ENCODE data around the gene AP4B1. TPM values are rescaled to one million over a fixed set of nuclear protein-coding genes. Genes with fewer than 3 reads are reported as not detected.
"Not testable (repeated sequence)": the region's sequence is repeated elsewhere in the genome, so short reads cannot be mapped to it uniquely, and the experiment has no call there.

The AP4B1 gene
- 14.9 TPM in 2 replicates for total RNA-seq (2014; rRNA removed; shearing (Covaris generic))

DNA sequence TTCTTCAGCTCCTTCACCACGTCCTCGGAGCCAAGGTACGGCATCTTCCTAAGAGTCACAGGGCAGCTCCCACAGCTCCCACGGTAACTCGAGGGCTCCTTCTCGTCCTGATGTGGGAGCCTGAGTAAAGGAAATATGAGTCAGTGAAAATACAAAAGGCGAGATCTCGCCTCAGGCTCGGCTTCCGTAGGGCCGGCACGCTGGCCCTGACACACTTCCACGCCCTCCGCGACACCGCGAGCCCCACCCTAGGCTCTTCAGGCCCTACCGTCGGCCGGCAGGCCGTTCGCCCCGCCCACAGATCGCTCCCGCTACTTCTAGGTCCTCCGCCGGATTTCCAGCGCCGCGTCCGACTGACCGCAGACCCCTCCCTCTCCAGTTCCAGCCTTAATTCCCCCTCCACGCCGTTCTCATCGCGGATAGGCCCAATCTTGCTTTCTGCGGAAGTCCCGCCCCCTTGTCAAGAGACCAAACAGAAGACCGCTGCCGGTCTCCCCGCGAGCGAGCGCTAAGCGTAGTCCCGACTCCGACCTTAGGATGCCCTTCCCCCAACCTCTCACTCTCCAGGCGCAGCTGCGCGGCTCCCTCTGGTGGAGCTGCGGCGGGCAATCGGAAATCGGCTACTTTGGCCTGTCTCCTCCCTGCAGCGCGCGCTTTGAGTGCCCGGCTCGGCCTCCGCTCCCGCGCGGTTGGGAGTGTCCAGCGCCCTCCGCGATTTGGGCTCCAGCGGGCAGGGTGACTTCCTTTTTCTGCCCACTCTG is at the start of gene AP4B1, which contains the start of gene DCLRE1B:
AP4B1 (minus strand) TSS at position 126 of the 761 bp plus-strand sequence; CDS start at position 44, 82 bp downstream.
DCLRE1B (plus strand) TSS at position 653 of the 761 bp plus-strand sequence. CDS start 261 bp downstream, outside the sequence.
- peaks cover 5% of the 10 kb centered on the region for H3K36me3 ChIP-seq (replicated peaks; ENCODE audit: control insufficient read depth, insufficient read depth, low read length)

DNA sequence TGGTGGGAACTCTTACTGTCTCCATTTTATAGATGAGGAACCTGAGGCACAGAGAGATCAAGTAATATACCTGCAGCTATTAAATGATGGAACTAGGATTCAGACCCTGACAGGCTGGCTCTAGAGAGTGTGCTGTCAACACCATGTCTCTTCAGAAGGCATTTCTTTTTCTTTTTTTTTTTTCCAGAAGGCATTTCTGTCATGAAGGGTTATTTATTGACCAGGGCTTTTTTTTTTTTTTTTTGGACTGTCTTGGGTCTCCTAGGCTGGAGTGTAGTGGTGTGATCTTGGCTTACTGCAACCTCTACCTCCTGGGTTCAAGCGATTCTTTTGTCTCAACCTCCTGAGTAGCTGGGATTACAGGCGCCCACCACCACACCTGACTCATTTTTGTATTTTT is 47.1 kb upstream of the AP4B1 start:
- no peaks in the 10 kb centered on the region for H3K27me3 ChIP-seq (ENCODE audit: control insufficient read depth, insufficient read depth, low read length)
- no peak overlapping the region for H3K4me3 ChIP-seq (ENCODE audit: insufficient read depth, low read depth, low read length)
- no peaks in the 10 kb centered on the region; the same call in none of the 2 replicates for H3K36me3 ChIP-seq (replicated peaks; ENCODE audit: control insufficient read depth, insufficient read depth, low read length)
- DNase-seq = no peak

More for the DNA sequence above, at the start of gene AP4B1, which contains the start of gene DCLRE1B:
- DNase-seq = peak; percentile 96
- Histone ChIP-seq H3K4me3 (ENCODE audit: insufficient read depth, low read depth, low read length) (peak within 1 kb of the TSS; percentile 97), H3K27me3 (ENCODE audit: control insufficient read depth, insufficient read depth, low read length) (no peaks in the 10 kb centered on the region)

DNA sequence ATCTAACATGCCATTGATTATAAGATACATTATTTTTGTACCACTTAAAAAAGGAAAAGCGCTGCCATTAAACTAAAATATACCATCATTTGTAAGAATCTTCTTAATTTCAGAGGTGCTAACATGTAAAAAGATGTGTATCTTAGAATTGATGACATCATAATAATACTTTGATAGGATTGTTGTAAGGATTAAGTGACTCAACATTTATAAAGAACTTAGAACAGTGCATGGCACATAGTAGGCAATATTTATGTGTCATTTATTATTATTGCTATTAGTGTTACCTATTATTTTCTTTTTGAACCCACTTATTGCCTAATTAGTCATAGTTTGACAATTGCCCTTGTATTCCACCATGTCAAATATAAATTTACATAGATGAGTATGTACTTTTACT is 46.3 kb upstream of the AP4B1 start:
- Histone ChIP-seq H3K27me3 (ENCODE audit: control insufficient read depth, insufficient read depth, low read length) (no peaks in the 10 kb centered on the region), H3K4me3 (ENCODE audit: insufficient read depth, low read depth, low read length) (no peak overlapping the region), H3K36me3 (replicated peaks; ENCODE audit: control insufficient read depth, insufficient read depth, low read length) (no peaks in the 10 kb centered on the region; the same call in none of the 2 replicates)
- DNase-seq = no peak

DNA sequence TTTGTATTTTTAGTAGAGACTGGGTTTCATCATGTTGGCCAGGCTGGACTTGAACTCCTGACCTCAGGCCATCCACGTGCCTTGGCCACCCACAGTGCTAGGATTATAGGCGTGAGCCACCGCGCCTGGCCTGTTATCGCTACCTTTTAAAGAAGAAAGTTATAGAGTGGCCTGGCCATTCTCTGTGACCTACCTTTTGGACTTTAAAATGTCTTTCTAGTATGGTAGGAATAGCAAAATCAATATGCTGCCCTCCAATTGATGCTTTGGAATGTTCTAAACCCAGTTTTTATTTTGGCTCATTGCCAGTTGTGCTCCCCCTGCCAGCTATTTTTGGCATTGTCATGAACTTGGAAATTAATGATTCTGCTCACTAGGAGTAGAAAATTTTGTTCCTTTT is 44.4 kb upstream of the AP4B1 start:
- no peaks in the 10 kb centered on the region for H3K36me3 ChIP-seq (replicated peaks; ENCODE audit: control insufficient read depth, insufficient read depth, low read length)
- no peak for DNase-seq
- H3K27me3 ChIP-seq (ENCODE audit: control insufficient read depth, insufficient read depth, low read length) = no peaks in the 10 kb centered on the region
- no peak overlapping the region for H3K4me3 ChIP-seq (ENCODE audit: insufficient read depth, low read depth, low read length)

DNA sequence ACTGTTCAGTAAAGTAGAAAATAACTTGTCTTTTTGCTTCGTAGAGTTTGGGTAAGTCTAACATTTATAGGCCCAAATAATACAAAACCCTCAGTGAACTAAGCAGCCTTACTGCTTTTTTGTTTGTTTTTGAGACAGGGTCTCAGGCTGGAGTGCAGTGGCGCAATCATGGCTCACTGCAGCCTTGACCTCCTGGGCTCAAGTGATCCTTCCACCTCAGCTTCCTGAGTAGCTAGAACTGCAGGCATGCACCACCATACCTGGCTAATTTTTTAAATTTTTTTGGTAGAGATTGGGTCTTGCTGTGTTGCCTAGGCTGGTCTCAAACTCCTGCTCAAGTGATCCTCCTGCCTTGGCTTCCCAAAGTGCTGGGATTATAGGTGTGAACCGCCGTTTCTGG is 43.6 kb upstream of the AP4B1 start:
- H3K4me3 ChIP-seq (ENCODE audit: insufficient read depth, low read depth, low read length); H3K36me3 ChIP-seq (replicated peaks; ENCODE audit: control insufficient read depth, insufficient read depth, low read length); H3K27me3 ChIP-seq (ENCODE audit: control insufficient read depth, insufficient read depth, low read length); DNase-seq: not testable (repeated sequence)

DNA sequence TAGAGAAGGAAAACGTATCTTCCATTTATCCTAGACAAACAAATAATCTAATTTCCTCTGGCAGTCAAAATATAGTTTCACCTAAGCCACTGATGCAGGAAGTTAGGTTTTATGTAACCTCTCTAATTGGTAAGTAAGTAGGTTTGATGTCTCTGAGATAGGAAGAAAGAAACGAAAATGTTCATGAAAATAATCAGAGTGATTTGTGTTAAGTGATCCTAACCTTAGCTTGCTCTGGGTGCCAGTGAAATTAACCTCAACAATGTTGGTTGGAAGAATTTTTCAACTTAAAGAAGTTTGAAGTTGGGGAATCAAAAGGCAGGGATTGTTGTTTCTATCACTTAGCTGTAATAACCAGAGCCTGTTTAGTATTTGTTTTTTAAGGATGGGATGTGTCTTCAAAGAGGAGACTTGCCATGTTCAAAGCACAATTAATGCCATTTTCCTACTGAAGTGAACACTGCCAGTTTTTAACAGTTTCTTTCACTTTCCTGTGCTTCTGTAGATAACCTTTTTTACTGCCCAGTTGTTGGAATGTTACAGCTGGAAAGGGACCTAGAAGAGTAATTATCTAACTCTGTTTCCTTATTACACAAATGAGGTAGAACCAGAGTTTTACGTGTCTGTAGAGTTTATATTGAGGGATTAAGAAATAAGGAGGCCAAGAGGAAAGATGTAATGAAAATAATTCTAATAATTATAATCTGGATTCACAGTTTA is 42.9 kb upstream of the AP4B1 start:
- DNase-seq = no peak
- Histone ChIP-seq H3K27me3 (ENCODE audit: control insufficient read depth, insufficient read depth, low read length) (no peaks in the 10 kb centered on the region), H3K36me3 (replicated peaks; ENCODE audit: control insufficient read depth, insufficient read depth, low read length) (no peaks in the 10 kb centered on the region), H3K4me3 (ENCODE audit: insufficient read depth, low read depth, low read length) (no peak overlapping the region)

DNA sequence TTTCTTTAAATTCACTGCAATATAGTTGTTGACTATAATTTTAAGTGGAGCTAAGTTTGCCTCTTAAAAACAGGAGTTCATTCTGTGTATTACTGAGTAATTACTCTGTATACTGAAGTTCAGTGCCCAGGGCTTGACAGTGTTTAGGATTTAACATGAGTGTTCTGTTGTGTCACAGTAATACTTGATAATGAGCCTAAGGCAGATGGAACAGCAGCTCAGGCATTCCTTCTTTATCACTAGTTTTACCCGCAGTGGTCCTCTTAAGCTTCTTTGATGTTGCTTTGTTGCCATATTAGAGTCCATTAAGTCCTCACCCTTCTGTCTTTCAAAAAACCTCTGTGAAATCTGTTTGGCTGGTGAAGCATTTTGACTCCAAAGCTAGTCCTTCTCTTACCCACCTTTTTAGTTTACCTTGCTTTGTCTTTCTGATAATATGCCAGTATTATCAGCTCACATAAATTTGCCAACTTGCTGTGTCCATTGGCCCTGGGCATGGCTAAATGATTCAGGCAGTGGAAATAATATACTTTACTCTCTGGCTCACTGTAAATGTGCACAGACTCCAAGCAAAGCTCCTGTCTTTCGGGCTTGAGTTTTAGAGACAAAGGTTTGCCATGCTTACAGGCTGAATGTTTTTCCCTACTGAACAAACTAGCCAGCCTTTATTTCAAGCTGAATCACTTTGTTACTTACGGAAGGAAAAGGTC is 42.2 kb upstream of the AP4B1 start:
- DNase-seq = no peak
- Histone ChIP-seq H3K36me3 (replicated peaks; ENCODE audit: control insufficient read depth, insufficient read depth, low read length) (no peaks in the 10 kb centered on the region), H3K27me3 (ENCODE audit: control insufficient read depth, insufficient read depth, low read length) (no peaks in the 10 kb centered on the region), H3K4me3 (ENCODE audit: insufficient read depth, low read depth, low read length) (no peak overlapping the region)

DNA sequence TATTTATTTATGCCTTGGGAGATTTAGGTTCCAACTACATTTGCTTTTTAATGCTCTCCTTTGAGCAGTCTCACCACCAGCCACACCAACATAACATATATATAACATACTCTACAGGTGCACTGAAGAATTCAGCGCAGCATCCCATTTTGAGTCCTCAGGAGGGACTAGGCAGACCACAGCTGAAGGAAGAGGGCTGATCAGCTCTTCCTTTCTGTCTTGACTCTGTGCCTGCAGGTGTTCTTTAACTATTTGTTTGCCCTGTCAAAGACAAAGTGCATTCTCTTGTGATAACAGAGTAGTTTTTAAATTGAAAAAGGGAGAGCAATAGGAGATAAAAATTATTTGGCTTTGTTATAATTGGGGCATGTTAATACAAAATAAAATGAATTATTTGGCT is 41.5 kb upstream of the AP4B1 start:
- no peak for DNase-seq
- no peak overlapping the region for H3K4me3 ChIP-seq (ENCODE audit: insufficient read depth, low read depth, low read length)
- H3K27me3 ChIP-seq (ENCODE audit: control insufficient read depth, insufficient read depth, low read length) = no peaks in the 10 kb centered on the region
- peaks cover under 1% of the 10 kb centered on the region for H3K36me3 ChIP-seq (replicated peaks; ENCODE audit: control insufficient read depth, insufficient read depth, low read length)

DNA sequence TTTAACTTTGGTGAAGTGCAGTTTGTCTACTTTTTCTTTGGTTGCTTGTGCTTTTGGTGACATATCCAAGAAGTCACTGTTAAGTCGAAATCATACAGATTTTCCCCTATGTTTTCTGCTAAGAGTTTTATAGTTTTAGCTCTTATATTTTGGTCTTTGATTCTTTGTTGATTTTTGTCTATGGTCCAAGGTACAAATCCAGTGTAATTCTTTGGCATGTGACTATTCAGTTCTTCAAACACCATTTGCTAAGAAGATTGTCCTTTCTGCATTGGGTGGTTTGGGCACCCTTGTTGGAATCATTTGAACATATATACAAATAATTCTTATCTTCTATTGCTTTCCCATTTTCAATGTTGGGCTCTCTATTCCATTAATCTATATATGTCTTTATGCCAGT is 40.7 kb upstream of the AP4B1 start:
- Histone ChIP-seq H3K36me3 (replicated peaks; ENCODE audit: control insufficient read depth, insufficient read depth, low read length) (peaks cover 9% of the 10 kb centered on the region), H3K4me3 (ENCODE audit: insufficient read depth, low read depth, low read length) (no peak overlapping the region), H3K27me3 (ENCODE audit: control insufficient read depth, insufficient read depth, low read length) (no peaks in the 10 kb centered on the region)
- DNase-seq = no peak

DNA sequence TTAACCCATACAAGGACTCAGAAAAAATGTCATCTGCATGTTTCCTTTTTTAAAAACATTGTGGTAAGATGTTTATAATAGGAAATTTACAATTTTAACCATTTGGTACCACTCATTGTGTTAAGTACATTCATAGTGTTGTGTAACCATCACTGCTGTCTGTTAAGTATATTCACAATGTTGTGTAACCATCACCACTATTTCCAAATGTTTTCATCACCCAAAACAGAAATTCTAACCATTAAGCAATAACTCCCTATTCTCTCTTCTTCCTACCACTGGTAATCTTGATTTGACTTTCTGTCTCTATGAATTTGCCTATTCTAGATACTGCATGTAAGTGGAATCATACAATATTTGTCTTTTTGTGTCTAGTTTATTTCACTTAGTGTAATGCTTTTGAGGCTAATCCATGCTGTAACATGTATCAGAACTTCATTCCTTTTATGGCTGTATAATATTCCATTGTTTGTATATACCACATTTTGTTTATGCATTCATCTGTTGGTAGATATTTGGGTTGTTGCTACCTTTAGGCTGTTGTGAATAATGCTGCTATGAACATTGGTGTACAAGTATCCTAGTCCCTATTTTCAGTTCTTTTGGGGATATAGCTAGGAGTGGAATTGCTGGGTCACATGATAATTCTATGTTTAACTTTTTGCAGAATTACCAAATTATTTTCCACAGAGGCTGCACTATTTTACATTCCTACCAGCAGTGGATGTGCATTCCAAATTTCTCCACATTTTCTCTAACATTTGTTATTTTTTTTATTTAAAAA is 38.6 kb upstream of the AP4B1 start:
- DNase-seq = no peak
- no peaks in the 10 kb centered on the region for H3K27me3 ChIP-seq (ENCODE audit: control insufficient read depth, insufficient read depth, low read length)
- H3K4me3 ChIP-seq (ENCODE audit: insufficient read depth, low read depth, low read length) = no peak overlapping the region
- peaks cover 10% of the 10 kb centered on the region for H3K36me3 ChIP-seq (replicated peaks; ENCODE audit: control insufficient read depth, insufficient read depth, low read length)

DNA sequence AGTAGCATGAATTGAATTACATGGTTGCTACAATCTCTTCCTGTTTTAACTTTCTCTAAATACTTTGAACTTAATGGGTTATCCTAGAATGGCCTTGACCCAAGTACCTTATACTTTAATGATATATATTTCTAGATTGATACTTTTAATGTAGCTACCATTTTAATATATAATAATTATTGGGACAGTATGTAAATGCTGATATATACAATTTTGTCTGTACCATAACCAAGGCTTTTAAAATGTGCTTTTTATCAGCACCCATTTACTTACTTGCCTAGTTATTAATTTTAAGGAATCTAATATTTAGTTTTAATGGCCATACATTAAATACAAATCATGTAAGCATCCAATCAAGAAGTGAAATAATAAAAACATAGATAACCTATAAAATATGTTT is 37.9 kb upstream of the AP4B1 start:
- H3K4me3 ChIP-seq (ENCODE audit: insufficient read depth, low read depth, low read length) = no peak overlapping the region
- no peak for DNase-seq
- H3K36me3 ChIP-seq (replicated peaks; ENCODE audit: control insufficient read depth, insufficient read depth, low read length) = peaks cover 10% of the 10 kb centered on the region
- no peaks in the 10 kb centered on the region for H3K27me3 ChIP-seq (ENCODE audit: control insufficient read depth, insufficient read depth, low read length)

DNA sequence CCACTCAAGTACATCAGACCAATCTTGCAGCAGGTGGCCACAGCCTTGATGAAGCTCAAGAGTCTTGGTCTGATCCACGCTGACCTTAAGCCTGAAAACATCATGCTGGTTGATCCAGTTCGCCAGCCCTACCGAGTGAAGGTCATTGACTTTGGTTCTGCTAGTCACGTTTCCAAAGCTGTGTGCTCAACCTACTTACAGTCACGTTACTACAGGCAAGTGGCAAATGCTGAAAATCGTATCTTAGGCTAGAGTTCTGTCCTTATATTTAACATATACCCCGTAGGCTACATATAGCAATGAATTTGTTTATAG is 36.6 kb upstream of the AP4B1 start:
- Histone ChIP-seq H3K36me3 (replicated peaks; ENCODE audit: control insufficient read depth, insufficient read depth, low read length) (peaks cover 10% of the 10 kb centered on the region), H3K4me3 (ENCODE audit: insufficient read depth, low read depth, low read length) (no peak overlapping the region), H3K27me3 (ENCODE audit: control insufficient read depth, insufficient read depth, low read length) (no peaks in the 10 kb centered on the region)
- DNase-seq = no peak

DNA sequence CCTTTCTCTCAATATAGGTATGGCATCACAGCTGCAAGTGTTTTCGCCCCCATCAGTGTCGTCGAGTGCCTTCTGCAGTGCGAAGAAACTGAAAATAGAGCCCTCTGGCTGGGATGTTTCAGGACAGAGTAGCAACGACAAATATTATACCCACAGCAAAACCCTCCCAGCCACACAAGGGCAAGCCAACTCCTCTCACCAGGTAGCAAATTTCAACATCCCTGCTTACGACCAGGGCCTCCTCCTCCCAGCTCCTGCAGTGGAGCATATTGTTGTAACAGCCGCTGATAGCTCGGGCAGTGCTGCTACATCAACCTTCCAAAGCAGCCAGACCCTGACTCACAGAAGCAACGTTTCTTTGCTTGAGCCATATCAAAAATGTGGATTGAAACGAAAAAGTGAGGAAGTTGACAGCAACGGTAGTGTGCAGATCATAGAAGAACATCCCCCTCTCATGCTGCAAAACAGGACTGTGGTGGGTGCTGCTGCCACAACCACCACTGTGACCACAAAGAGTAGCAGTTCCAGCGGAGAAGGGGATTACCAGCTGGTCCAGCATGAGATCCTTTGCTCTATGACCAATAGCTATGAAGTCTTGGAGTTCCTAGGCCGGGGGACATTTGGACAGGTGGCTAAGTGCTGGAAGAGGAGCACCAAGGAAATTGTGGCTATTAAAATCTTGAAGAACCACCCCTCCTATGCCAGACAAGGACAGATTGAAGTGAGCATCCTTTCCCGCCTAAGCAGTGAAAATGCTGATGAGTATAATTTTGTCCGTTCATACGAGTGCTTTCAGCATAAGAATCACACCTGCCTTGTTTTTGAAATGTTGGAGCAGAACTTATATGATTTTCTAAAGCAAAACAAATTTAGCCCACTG is 36.0 kb upstream of the AP4B1 start:
- Histone ChIP-seq H3K27me3 (ENCODE audit: control insufficient read depth, insufficient read depth, low read length) (no peaks in the 10 kb centered on the region), H3K4me3 (ENCODE audit: insufficient read depth, low read depth, low read length) (no peak overlapping the region), H3K36me3 (replicated peaks; ENCODE audit: control insufficient read depth, insufficient read depth, low read length) (peaks cover 10% of the 10 kb centered on the region)
- DNase-seq = no peak

All from H7 (cell line).